PC-9 (cell line): ENCODE measurements around the gene FADS6.

ENCODE experiments used
- EZH2 ChIP-seq: fragments of 200-600 bp; sonication (generic); IDR thresholded peaks from 2 replicates; pipeline ENCODE4 v1.8.0; 2017; ENCODE audit warnings: antibody characterized with exemption, low read depth
- TF ChIP-seq, protein P1 (sequence below): fragments of 200-600 bp; sonication (generic); conservative IDR thresholded peaks from 2 replicates; pipeline ENCODE4 v1.6.1; 2017; ENCODE audit warnings: mixed run types, antibody characterized with exemption, mild to moderate bottlenecking, moderate library complexity

DNA sequence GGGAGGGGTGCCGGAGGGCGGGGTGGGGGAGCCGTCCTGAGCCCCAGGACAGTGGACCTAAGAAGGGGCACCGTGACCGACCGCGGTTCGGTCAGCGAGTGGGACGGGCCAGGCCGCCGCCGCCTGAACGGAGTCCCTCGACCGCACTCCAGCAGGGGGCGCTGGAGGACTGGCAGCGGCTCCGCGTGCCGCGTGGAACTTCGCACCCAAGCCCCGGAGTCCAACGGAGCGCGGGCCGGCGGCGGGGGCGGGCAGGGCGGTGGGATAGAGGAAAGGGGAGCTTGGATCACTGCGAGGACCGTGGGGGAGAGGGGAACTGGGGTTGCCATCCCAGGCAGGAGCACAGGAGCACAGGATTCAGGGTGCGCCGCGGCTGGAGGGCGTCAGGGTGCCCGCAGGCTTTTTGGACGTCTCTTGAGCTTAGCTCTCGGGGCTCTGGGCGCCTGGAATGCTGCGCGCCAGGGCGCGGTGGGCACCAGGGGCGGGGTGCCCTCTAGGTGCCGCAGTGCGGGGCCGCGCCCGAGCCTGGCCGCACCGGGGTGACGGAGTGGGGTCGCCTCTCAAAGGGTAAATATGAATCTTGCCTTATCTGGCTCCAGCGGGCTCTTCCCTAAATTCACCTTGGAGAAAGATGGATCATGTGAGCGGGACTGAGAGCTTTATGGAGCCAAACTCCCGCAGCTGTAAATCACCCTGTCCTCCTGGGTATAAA is 30.3 kb upstream of the FADS6 start:
- TF ChIP-seq, protein P1, sequence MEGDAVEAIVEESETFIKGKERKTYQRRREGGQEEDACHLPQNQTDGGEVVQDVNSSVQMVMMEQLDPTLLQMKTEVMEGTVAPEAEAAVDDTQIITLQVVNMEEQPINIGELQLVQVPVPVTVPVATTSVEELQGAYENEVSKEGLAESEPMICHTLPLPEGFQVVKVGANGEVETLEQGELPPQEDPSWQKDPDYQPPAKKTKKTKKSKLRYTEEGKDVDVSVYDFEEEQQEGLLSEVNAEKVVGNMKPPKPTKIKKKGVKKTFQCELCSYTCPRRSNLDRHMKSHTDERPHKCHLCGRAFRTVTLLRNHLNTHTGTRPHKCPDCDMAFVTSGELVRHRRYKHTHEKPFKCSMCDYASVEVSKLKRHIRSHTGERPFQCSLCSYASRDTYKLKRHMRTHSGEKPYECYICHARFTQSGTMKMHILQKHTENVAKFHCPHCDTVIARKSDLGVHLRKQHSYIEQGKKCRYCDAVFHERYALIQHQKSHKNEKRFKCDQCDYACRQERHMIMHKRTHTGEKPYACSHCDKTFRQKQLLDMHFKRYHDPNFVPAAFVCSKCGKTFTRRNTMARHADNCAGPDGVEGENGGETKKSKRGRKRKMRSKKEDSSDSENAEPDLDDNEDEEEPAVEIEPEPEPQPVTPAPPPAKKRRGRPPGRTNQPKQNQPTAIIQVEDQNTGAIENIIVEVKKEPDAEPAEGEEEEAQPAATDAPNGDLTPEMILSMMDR, result peak; percentile 92
- no peak for TF ChIP-seq EZH2
